WERI-Rb-1 (cell line): ENCODE data around the gene TRIP10.
"Not testable (repeated sequence)": the region's sequence is repeated elsewhere in the genome, so short reads cannot be mapped to it uniquely, and the experiment has no call there.

Experiments used
- DNase-seq: peaks from one replicate; pipeline ENCODE4 v3.0.0-alpha.2; 2020
- H3K27ac ChIP-seq: fragments of 250-450 bp; sonication (Bioruptor Pico); 2 replicates; pipeline ENCODE4 v1.5.1; 2020; ENCODE audit warnings: mild to moderate bottlenecking, moderate library complexity
- H3K27me3 ChIP-seq: fragments of 250-450 bp; sonication (Bioruptor Pico); 2 replicates; pipeline ENCODE4 v1.5.1; 2021; ENCODE audit warnings: mild to moderate bottlenecking, low read depth, moderate library complexity; ENCODE audit not compliant: insufficient read depth, severe bottlenecking
- H3K36me3 ChIP-seq: fragments of 250-450 bp; sonication (Bioruptor Pico); 2 replicates; pipeline ENCODE4 v1.5.1; 2020; ENCODE audit warnings: mild to moderate bottlenecking, moderate library complexity
- H3K4me3 ChIP-seq: 2 replicates; pipeline ENCODE4 v1.5.1; 2011; ENCODE audit warnings: low read depth, mild to moderate bottlenecking, control low read depth, low read length
- H3K9me3 ChIP-seq: fragments of 250-450 bp; sonication (Bioruptor Pico); 2 replicates; pipeline ENCODE4 v1.5.1; 2021; ENCODE audit warnings: mild to moderate bottlenecking, moderate library complexity; ENCODE audit not compliant: severe bottlenecking
- TF ChIP-seq, protein P1 (sequence below): IDR thresholded peaks from 2 replicates; pipeline ENCODE4 v1.5.1; 2011; ENCODE audit warnings: low read depth, mild to moderate bottlenecking, control low read depth, inconsistent platforms, low read length

The TRIP10 gene

DNA sequence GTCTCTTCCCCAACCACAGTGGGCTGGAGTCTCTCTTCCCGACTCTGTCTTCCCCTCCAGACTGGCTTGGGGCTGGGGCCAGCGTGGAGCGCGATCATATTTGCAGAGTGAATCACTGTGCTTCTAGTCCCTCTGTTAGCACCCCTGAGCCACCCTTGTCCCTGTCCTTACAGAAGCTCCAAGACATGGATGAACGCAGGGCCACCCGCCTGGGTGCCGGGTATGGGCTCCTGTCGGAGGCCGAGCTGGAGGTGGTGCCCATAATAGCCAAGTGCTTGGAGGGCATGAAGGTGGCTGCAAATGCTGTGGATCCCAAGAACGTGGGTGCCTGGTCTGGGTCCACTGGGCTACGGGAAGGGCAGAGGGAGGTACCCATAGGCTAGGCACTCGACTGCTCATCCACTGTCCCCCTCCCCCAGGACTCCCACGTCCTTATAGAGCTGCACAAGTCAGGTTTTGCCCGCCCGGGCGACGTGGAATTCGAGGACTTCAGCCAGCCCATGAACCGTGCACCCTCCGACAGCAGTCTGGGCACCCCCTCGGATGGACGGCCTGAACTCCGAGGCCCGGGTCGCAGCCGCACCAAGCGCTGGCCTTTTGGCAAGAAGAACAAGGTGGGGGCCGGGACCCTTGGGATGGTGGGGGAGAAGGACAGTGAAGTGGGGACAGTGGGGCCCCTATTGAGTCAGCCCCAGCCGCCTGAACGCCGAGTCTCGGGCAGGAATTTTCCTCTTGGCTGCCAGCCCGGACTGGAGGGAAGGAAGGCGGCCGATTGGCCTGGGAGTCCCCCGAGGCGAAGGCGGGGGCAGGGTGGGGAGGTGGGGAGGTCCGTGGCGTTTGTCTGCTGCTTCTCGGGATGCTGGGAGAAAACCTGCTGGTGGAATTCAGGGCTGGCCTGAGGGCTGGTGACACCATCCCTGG, 5.2 kb downstream of the TRIP10 start:
- TF ChIP-seq, protein P1, sequence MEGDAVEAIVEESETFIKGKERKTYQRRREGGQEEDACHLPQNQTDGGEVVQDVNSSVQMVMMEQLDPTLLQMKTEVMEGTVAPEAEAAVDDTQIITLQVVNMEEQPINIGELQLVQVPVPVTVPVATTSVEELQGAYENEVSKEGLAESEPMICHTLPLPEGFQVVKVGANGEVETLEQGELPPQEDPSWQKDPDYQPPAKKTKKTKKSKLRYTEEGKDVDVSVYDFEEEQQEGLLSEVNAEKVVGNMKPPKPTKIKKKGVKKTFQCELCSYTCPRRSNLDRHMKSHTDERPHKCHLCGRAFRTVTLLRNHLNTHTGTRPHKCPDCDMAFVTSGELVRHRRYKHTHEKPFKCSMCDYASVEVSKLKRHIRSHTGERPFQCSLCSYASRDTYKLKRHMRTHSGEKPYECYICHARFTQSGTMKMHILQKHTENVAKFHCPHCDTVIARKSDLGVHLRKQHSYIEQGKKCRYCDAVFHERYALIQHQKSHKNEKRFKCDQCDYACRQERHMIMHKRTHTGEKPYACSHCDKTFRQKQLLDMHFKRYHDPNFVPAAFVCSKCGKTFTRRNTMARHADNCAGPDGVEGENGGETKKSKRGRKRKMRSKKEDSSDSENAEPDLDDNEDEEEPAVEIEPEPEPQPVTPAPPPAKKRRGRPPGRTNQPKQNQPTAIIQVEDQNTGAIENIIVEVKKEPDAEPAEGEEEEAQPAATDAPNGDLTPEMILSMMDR: no peak
- no peak for DNase-seq
- no peak overlapping the region for H3K4me3 ChIP-seq
- no peak overlapping the region for H3K27ac ChIP-seq
- H3K27me3 ChIP-seq: no peaks in the 10 kb centered on the region
- no peaks in the 10 kb centered on the region for H3K9me3 ChIP-seq
- H3K36me3 ChIP-seq: peaks cover 65% of the 10 kb centered on the region

GRCh38 chr19:6745965-6746364, 6.5 kb downstream of the TRIP10 start:
- TF ChIP-seq, protein P1: no peak
- Histone ChIP-seq H3K36me3 (peaks cover 76% of the 10 kb centered on the region), H3K27me3 (no peaks in the 10 kb centered on the region), H3K9me3 (no peaks in the 10 kb centered on the region), H3K4me3 (no peak overlapping the region), H3K27ac (no peak overlapping the region)
- DNase-seq: no peak

DNA sequence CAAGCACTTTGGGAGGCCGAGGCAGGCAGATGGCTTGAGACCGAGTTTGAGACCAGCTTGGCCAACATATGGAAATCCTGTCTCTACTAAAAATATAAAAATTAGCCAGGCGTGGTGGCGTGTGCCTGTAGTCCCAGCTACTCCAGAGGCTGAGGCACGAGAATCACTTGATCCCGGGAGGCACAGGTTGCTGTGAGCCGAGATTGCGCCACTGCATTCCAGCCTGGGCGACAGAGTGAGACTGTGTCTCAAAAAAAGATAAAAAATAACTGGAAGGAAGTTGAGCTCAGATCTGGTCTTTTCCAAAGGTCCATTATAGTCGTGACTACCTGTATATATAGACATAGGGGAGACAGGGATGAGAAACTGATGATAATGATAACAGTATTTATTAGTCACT, 9.1 kb downstream of the TRIP10 start:
- not testable (repeated sequence) for H3K27ac ChIP-seq, DNase-seq, H3K9me3 ChIP-seq, H3K27me3 ChIP-seq, H3K4me3 ChIP-seq
- peaks cover 87% of the 10 kb centered on the region for H3K36me3 ChIP-seq

GRCh38 chr19:6750062-6750461, 10.6 kb downstream of the TRIP10 start:
- H3K4me3 ChIP-seq: no peak overlapping the region
- no peaks in the 10 kb centered on the region for H3K27me3 ChIP-seq
- TF ChIP-seq, protein P1: no peak
- H3K36me3 ChIP-seq: peaks cover 72% of the 10 kb centered on the region
- H3K27ac ChIP-seq: no peak overlapping the region
- no peaks in the 10 kb centered on the region for H3K9me3 ChIP-seq
- DNase-seq: no peak

DNA sequence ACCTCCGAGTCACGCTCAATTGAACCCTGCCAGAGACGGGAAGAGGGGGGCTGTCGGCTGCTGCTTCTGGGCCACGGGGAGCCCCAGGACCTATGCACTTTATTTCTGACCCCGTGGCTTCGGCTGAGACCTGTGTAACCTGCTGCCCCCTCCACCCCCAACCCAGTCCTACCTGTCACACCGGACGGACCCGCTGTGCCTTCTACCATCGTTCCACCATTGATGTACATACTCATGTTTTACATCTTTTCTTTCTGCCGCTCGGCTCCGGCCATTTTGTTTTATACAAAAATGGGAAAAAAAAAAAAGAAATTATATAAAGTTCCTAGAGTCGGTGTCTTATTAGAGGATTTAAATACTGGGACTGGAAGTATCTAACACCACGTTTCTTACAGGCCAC, 11.7 kb downstream of the TRIP10 start:
- H3K4me3 ChIP-seq: no peak overlapping the region
- no peak for DNase-seq
- TF ChIP-seq, protein P1: no peak
- H3K36me3 ChIP-seq: peaks cover 65% of the 10 kb centered on the region
- H3K27me3 ChIP-seq: no peaks in the 10 kb centered on the region
- H3K9me3 ChIP-seq: no peaks in the 10 kb centered on the region
- no peak overlapping the region for H3K27ac ChIP-seq

GRCh38 chr19:6752256-6753177, 13.0 kb downstream of the TRIP10 start:
- Histone ChIP-seq H3K4me3 (no peak overlapping the region), H3K27ac (no peak overlapping the region), H3K9me3 (no peaks in the 10 kb centered on the region), H3K36me3 (peaks cover 52% of the 10 kb centered on the region), H3K27me3 (no peaks in the 10 kb centered on the region)
- TF ChIP-seq, protein P1: no peak
- DNase-seq: no peak
